SJCRH30 (cell line): ENCODE measurements around the gene CCL16. TPM values are rescaled to one million over a fixed set of nuclear protein-coding genes. Genes with fewer than 3 reads are reported as not detected.
"Not testable (repeated sequence)": the region's sequence is repeated elsewhere in the genome, so short reads cannot be mapped to it uniquely, and the experiment has no call there.

Experiments used
- DNase-seq, 2 experiments: peaks; one replicate each; pipeline ENCODE4 v3.0.0-alpha.2; 2015 to 2020
- H3K27ac ChIP-seq: fragments of 250-450 bp; sonication (Bioruptor Pico); 2 replicates; pipeline ENCODE4 v1.5.1; 2020; ENCODE audit warnings: mild to moderate bottlenecking, moderate library complexity
- H3K27me3 ChIP-seq: fragments of 250-450 bp; sonication (Bioruptor Pico); 2 replicates; pipeline ENCODE4 v1.5.1; 2020; ENCODE audit warnings: mild to moderate bottlenecking, moderate library complexity
- H3K36me3 ChIP-seq: fragments of 250-450 bp; sonication (Bioruptor Pico); 2 replicates; pipeline ENCODE4 v1.5.1; 2020; ENCODE audit warnings: mild to moderate bottlenecking, moderate library complexity
- H3K4me1 ChIP-seq: fragments of 250-450 bp; sonication (Bioruptor Pico); 2 replicates; pipeline ENCODE4 v1.5.1; 2020; ENCODE audit warnings: mild to moderate bottlenecking, moderate library complexity
- H3K4me3 ChIP-seq: fragments of 250-450 bp; sonication (Bioruptor Pico); 2 replicates; pipeline ENCODE4 v1.5.1; 2020; ENCODE audit warnings: mild to moderate bottlenecking, moderate library complexity
- H3K9me3 ChIP-seq: fragments of 250-450 bp; sonication (Bioruptor Pico); replicated peaks from 2 replicates; pipeline ENCODE4 v1.5.1; 2020; ENCODE audit warnings: mild to moderate bottlenecking, moderate library complexity
- total RNA-seq: library from RNA; depleted of rRNA; stranded (reverse); fragments of >200 nt; shearing (Covaris generic); gene quantifications from 2 replicates; pipeline ENCODE4 v1.2.3, GENCODE V29; 2014

Gene CCL16
- total RNA-seq, 1 experiment from 2014 or later = not detected

DNA sequence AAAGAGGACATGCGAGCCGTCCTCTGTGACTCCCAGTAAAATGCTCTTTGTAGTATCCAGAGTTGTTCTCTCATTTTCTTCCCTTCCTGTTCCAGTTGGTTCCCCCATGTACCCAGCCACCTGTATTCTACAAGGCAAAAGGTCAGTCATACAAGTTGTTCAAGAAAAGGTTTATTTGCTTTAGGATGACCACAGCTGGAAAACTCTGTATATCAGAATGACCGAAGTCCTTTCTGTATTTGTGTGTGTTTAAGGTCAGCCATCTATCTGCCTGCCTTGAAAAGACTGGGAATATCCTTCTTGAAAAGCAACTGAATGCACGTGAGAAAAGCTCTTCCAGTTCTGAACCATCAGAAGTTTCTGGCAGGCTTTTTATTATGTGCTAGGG lies 8.4 kb downstream of the CCL16 start:
- Histone ChIP-seq H3K27ac (no peak overlapping the region), H3K4me1 (no peaks in the 10 kb centered on the region), H3K9me3 (no peaks in the 10 kb centered on the region), H3K36me3 (no peaks in the 10 kb centered on the region), H3K27me3 (peaks cover 26% of the 10 kb centered on the region), H3K4me3 (no peak overlapping the region)
- no peak for DNase-seq

- Histone ChIP-seq H3K36me3 (no peaks in the 10 kb centered on the region), H3K27ac (no peak overlapping the region), H3K9me3 (no peaks in the 10 kb centered on the region), H3K4me1 (no peaks in the 10 kb centered on the region), H3K27me3 (peaks cover 26% of the 10 kb centered on the region), H3K4me3 (no peak overlapping the region)
- no peak for DNase-seq
These were observed 8.8 kb downstream of the CCL16 start for GRCh38 chr17:35972535-35972934.

- no peaks in the 10 kb centered on the region for H3K4me1 ChIP-seq
- no peak overlapping the region for H3K27ac ChIP-seq
- no peak for DNase-seq
- no peaks in the 10 kb centered on the region for H3K36me3 ChIP-seq
- H3K4me3 ChIP-seq = no peak overlapping the region
- peaks cover 29% of the 10 kb centered on the region for H3K27me3 ChIP-seq
- H3K9me3 ChIP-seq = no peaks in the 10 kb centered on the region
These were observed 9.2 kb downstream of the CCL16 start for GRCh38 chr17:35972066-35972465.

- Histone ChIP-seq H3K9me3 (no peaks in the 10 kb centered on the region), H3K36me3 (no peaks in the 10 kb centered on the region), H3K4me1 (no peaks in the 10 kb centered on the region), H3K4me3 (no peak overlapping the region), H3K27me3 (peaks cover 38% of the 10 kb centered on the region), H3K27ac (no peak overlapping the region)
- DNase-seq = peak; percentile 63 to 86
These were observed 11.5 kb downstream of the CCL16 start for GRCh38 chr17:35969558-35970380.

- Histone ChIP-seq H3K27ac (no peak overlapping the region), H3K4me1 (no peaks in the 10 kb centered on the region), H3K36me3 (no peaks in the 10 kb centered on the region), H3K27me3 (peaks cover 37% of the 10 kb centered on the region), H3K9me3 (no peaks in the 10 kb centered on the region), H3K4me3 (no peak overlapping the region)
- no peak for DNase-seq
These were observed 12.7 kb downstream of the CCL16 start for GRCh38 chr17:35968520-35969054.

DNA sequence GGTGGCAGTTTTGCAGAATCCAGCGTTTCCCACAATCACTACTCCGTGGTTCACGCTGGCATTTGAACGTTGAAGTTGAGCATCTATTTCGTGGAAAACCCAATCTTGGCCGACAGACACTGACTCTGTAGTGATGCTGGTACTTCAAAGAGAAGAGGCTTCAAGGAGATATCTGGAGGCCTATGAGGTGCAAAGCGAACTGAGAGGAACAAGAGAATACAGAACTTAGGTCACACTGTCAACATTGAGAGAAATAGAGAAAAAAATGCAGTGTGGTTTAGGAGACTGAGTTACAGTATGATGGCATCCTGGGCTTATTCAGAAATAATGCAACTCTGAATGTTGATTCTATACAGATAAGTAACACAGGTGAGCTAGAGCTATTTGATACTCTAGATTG lies 16.0 kb downstream of the CCL16 start:
- Histone ChIP-seq H3K4me3 (no peak overlapping the region), H3K4me1 (no peaks in the 10 kb centered on the region), H3K9me3 (no peaks in the 10 kb centered on the region), H3K27ac (no peak overlapping the region), H3K36me3 (no peaks in the 10 kb centered on the region), H3K27me3 (peaks cover 15% of the 10 kb centered on the region)
- DNase-seq = no peak

GRCh38 chr17:35963663-35964062 lies 17.6 kb downstream of the CCL16 start:
- H3K27me3 ChIP-seq = peaks cover 15% of the 10 kb centered on the region
- no peaks in the 10 kb centered on the region for H3K36me3 ChIP-seq
- H3K4me1 ChIP-seq = no peaks in the 10 kb centered on the region
- no peak overlapping the region for H3K27ac ChIP-seq
- H3K9me3 ChIP-seq = no peaks in the 10 kb centered on the region
- H3K4me3 ChIP-seq = no peak overlapping the region
- DNase-seq = no peak

DNA sequence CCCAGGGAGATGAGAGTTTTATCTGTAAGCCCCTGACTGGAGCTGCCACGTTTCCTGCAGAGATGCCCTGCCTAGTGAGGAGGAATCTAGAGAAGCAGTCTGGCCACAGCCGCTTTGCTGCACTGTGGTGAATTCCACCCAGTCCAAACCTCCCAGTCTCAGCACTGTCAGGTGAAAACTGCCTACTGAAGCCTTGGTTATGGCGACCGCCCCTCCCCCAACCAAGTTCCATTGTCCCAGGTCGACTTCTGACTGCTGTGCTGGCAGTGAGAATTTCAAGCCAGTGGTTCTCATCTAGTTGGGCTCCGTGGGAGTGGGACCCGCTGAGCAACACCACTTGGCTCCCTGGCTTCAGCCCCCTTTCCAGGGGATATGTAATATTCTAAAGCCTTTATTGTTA lies 27.6 kb downstream of the CCL16 start:
- Histone ChIP-seq H3K4me3 (no peak overlapping the region), H3K9me3 (no peaks in the 10 kb centered on the region), H3K36me3 (no peaks in the 10 kb centered on the region), H3K27me3 (peaks cover 26% of the 10 kb centered on the region; the same call in 1 of the 2 replicates), H3K27ac (no peak overlapping the region), H3K4me1 (no peaks in the 10 kb centered on the region)
- DNase-seq = no peak

GRCh38 chr17:35949401-35949800 lies 31.9 kb downstream of the CCL16 start:
- Histone ChIP-seq H3K27me3 (peaks cover 21% of the 10 kb centered on the region; the same call in 1 of the 2 replicates), H3K4me1 (0 out of 2 replicates have a peak, but pooled peaks cover 2% of the 10 kb centered on the region), H3K9me3 (no peaks in the 10 kb centered on the region), H3K36me3 (no peaks in the 10 kb centered on the region), H3K4me3 (no peak overlapping the region), H3K27ac (no peak overlapping the region)
- DNase-seq = no peak

- Histone ChIP-seq H3K4me3 (no peak overlapping the region), H3K9me3 (no peaks in the 10 kb centered on the region), H3K36me3 (no peaks in the 10 kb centered on the region), H3K27me3 (peaks cover 14% of the 10 kb centered on the region; the same call in 1 of the 2 replicates), H3K27ac (no peak overlapping the region), H3K4me1 (0 out of 2 replicates have a peak, but pooled peaks cover 2% of the 10 kb centered on the region)
- no peak for DNase-seq
These were observed 33.2 kb downstream of the CCL16 start for GRCh38 chr17:35948092-35948491.

- Histone ChIP-seq H3K9me3 (no peaks in the 10 kb centered on the region), H3K4me3 (no peak overlapping the region), H3K27ac (no peak overlapping the region), H3K36me3 (no peaks in the 10 kb centered on the region), H3K4me1 (0 out of 2 replicates have a peak, but pooled peaks cover 2% of the 10 kb centered on the region), H3K27me3 (0 out of 2 replicates have a peak, but pooled peaks cover 10% of the 10 kb centered on the region)
- peak; percentile 42 to 71 for DNase-seq
These were observed 34.1 kb downstream of the CCL16 start for GRCh38 chr17:35947156-35947585.

DNA sequence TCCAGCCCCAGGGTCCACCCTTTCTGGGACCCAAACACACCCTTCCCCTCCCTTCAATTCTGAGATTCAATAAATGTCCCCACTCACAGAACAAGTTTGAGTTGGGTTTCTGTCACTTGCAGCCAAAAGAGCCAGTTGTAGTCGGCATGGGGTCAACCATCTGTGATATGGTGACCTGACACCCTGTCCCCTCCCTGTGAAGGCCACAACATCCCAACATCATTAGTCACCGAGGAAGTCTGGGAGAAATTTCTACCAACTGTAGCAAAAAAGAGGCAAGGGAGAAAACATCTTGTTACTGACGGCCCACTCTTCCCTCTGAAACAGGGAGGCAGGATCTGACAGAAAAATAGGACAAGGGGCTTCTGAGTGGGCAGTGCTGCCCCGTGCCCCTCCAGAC lies 37.1 kb downstream of the CCL16 start:
- Histone ChIP-seq H3K27me3 (0 out of 2 replicates have a peak, but pooled peaks cover 3% of the 10 kb centered on the region), H3K4me1 (0 out of 2 replicates have a peak, but pooled peaks cover 2% of the 10 kb centered on the region), H3K36me3 (no peaks in the 10 kb centered on the region), H3K27ac (no peak overlapping the region), H3K4me3 (no peak overlapping the region), H3K9me3 (no peaks in the 10 kb centered on the region)
- DNase-seq = no peak

GRCh38 chr17:35943537-35943936 lies 37.8 kb downstream of the CCL16 start, which contains the start of gene LYZL6:
TSS of gene LYZL6 (minus strand) at chr17:35943713. CDS start at chr17:35939356, 4,357 bp downstream.
- H3K4me3 ChIP-seq = no peak within 1 kb of the TSS
- H3K36me3 ChIP-seq = no peaks in the 10 kb centered on the region
- DNase-seq = no peak
- 0 out of 2 replicates have a peak, but pooled peaks cover 2% of the 10 kb centered on the region for H3K4me1 ChIP-seq
- no peaks in the 10 kb centered on the region for H3K9me3 ChIP-seq
- H3K27ac ChIP-seq = no peak within 1 kb of the TSS
- H3K27me3 ChIP-seq = 0 out of 2 replicates have a peak, but pooled peaks cover 3% of the 10 kb centered on the region

DNA sequence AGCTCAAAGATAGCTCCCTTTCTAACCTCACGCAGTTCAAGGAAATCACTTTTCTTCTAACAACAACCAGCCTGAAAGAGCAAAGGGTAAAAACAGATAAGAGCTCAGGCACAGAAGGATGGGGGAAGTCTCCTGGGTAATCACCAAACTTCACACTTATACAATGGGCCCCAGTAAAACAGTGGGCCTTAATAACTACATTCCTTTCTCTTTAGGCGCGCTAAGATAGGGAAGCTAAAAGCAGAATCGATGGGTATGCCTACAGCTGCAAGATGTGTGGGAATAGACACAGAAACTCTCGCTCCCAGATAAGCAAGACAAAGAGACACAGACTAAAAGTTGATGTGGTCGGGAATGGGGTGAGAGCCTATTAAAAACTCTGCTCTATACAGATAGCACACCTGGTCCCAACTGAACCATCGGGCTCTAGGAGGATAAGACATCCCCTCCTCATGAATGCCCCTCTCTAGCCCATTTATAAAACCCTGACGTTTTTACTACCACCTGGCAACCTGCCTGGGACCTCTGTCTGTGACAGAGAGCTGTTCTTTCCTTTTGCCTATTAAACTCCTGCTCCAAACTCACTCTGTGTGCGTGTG lies 38.6 kb downstream of the CCL16 start:
- DNase-seq = no peak
- H3K27me3 ChIP-seq = 0 out of 2 replicates have a peak, but pooled peaks cover 3% of the 10 kb centered on the region

DNA sequence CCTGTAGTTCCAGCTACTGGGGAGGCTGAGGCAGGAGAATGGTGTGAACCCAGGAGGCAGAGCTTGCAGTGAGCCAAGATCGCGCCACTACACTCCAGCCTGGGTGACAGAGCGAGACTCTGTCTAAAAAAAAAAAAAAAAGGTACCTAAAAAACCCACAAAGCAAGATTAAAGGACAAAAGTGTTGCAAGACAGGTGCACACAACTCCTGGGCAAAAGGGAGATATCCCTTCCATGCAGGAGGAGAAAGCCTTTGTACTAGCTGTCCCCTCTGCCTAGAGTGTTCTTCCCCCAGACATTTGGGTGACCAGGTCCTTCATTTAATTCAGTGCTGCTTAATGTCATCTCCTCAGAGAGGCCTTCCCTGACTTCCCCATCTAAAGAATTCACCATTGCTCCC lies 42.8 kb downstream of the CCL16 start:
- not testable (repeated sequence) for DNase-seq

More for the DNA sequence above, 38.6 kb downstream of the CCL16 start:
- Histone ChIP-seq H3K36me3 (no peaks in the 10 kb centered on the region), H3K4me1 (0 out of 2 replicates have a peak, but pooled peaks cover 2% of the 10 kb centered on the region), H3K9me3 (no peaks in the 10 kb centered on the region), H3K27ac (no peak overlapping the region), H3K4me3 (no peak overlapping the region)

More for the DNA sequence above, 42.8 kb downstream of the CCL16 start:
- not testable (repeated sequence) for H3K4me1 ChIP-seq, H3K9me3 ChIP-seq, H3K27ac ChIP-seq, H3K4me3 ChIP-seq, H3K36me3 ChIP-seq, H3K27me3 ChIP-seq
